HEK293T (cell line): ENCODE measurements around the gene CLK2.

ENCODE experiments used
- BHLHE40 ChIP-seq: fragments of 450-650 bp; IDR thresholded peaks from 2 replicates; pipeline ENCODE4 v1.6.1; 2016; ENCODE audit warnings: mild to moderate bottlenecking, moderate library complexity, borderline replicate concordance
- CTBP1 ChIP-seq: fragments of 450-650 bp; IDR thresholded peaks from 2 replicates; pipeline ENCODE4 v1.6.1; 2016; ENCODE audit warnings: borderline replicate concordance
- FOXA1 ChIP-seq: fragments of 450-650 bp; IDR thresholded peaks from 2 replicates; pipeline ENCODE4 v1.6.1; 2016; ENCODE audit warnings: mild to moderate bottlenecking
- LEF1 ChIP-seq: fragments of 450-650 bp; IDR thresholded peaks from 2 replicates; pipeline ENCODE4 v1.6.1; 2017; ENCODE audit warnings: mild to moderate bottlenecking, borderline replicate concordance
- SP1 ChIP-seq: fragments of 450-650 bp; IDR thresholded peaks from 2 replicates; pipeline ENCODE4 v1.6.1; 2017
- TARDBP ChIP-seq: fragments of 450-650 bp; IDR thresholded peaks from 2 replicates; pipeline ENCODE4 v1.6.1; 2016

- no peak for TF ChIP-seq SP1
- no peak for TF ChIP-seq BHLHE40
- no peak for TF ChIP-seq FOXA1
- TF ChIP-seq TARDBP, result no peak
- TF ChIP-seq LEF1, result no peak
- no peak for TF ChIP-seq CTBP1
Observed at GRCh38 chr1:155273343-155274245, at the start of gene CLK2.
